H1 (cell line): Measurements from ENCODE around the gene ADPRM. TPM values are rescaled to one million over a fixed set of nuclear protein-coding genes. Genes with fewer than 3 reads are reported as not detected.

Experiments
- BCL11A ChIP-seq, 2 experiments: IDR thresholded peaks; one replicate each; pipeline ENCODE4 v1.6.1; 2011; ENCODE audit warnings: low read depth in 2 of 2, low read length in 2 of 2, mild to moderate bottlenecking in 2 of 2
- KDM5A ChIP-seq: fragments of 200-600 bp; IDR thresholded peaks from 2 replicates; pipeline ENCODE4 v1.7.1; 2012; ENCODE audit warnings: mild to moderate bottlenecking, low read length, inconsistent platforms, mixed read lengths
- polyA plus RNA-seq, 7 experiments: library from polyadenylated mRNA; depleted of rRNA in 3 of 7; stranded (reverse) in 5 of 7; unstranded in 2 of 7; fragments of >200 nt in 5 of 7; fragments of 200-250 nt in 2 of 7; gene quantifications; 1 replicate in 5 of 7; 2 replicates in 1 of 7; 4 replicates in 1 of 7; pipeline versions ENCODE4 v1.2.1 to v1.2.3, GENCODE V29; 2011 to 2013; ENCODE audit warnings: missing spikeins in 2 of 7, mixed read lengths in 2 of 7
- total RNA-seq: library from RNA; stranded (reverse); fragmentation: NEBNext Ultra II Directional; extraction: Animal tissue kit (Norgen Biotek cat#: 25700); gene quantifications from 2 replicates; pipeline ENCODE4 v1.2.1, GENCODE V29; 2021

ADPRM gene
- total and polyA plus RNA-seq, 2 of the 8 experiments (the other 6 are each of a cell fraction or from before 2014, with no cell fraction given) = 6.7 to 7.9 TPM

GRCh38 chr17:10735251-10735650, 37.9 kb downstream of the ADPRM start (continued):
- TF ChIP-seq BCL11A (IDR thresholded peaks at IDR 0.05; ENCODE audit: low read depth in 2 of 2, low read length in 2 of 2) (no peak), KDM5A (no peak)
